GM20000 (cell line): ENCODE measurements around the gene SPN.
"Not testable (repeated sequence)": the region's sequence is repeated elsewhere in the genome, so short reads cannot be mapped to it uniquely, and the experiment has no call there.

Experiments used
- DNase-seq: peaks from one replicate; pipeline ENCODE4 v3.0.0; 2012; ENCODE audit warnings: low spot score
- CTCF ChIP-seq: IDR thresholded peaks from 2 replicates; pipeline ENCODE4 v1.5.1; 2012; ENCODE audit warnings: mild to moderate bottlenecking, control low read depth; ENCODE audit errors: extremely low read depth, missing control alignments

Gene SPN

GRCh38 chr16:29702269-29702668, 39.2 kb downstream of the SPN start:
- DNase-seq, result no peak
- no peak for TF ChIP-seq CTCF

GRCh38 chr16:29705030-29705429, 42.0 kb downstream of the SPN start:
- no peak for TF ChIP-seq CTCF
- no peak for DNase-seq

GRCh38 chr16:29707160-29707559, 44.1 kb downstream of the SPN start:
- DNase-seq, result not testable (repeated sequence)

- TF ChIP-seq CTCF, result no peak
- no peak for DNase-seq
Measured at GRCh38 chr16:29708917-29709600, 46.0 kb downstream of the SPN start.

- not testable (repeated sequence) for DNase-seq
Measured at GRCh38 chr16:29709657-29710056, 46.6 kb downstream of the SPN start.

GRCh38 chr16:29710227-29711219, 47.5 kb downstream of the SPN start:
- TF ChIP-seq CTCF, result no peak
- peak; percentile 66 for DNase-seq

GRCh38 chr16:29712809-29713208, 49.8 kb downstream of the SPN start:
- TF ChIP-seq CTCF, result no peak
- no peak for DNase-seq

GRCh38 chr16:29714396-29714795, 51.3 kb downstream of the SPN start:
- no peak for DNase-seq
- TF ChIP-seq CTCF, result no peak
